ENCODE results near the gene AGTRAP.
A peak's percentile ranks its signal among the peaks of the same experiment; 100 is the strongest.

Gene AGTRAP

DNA sequence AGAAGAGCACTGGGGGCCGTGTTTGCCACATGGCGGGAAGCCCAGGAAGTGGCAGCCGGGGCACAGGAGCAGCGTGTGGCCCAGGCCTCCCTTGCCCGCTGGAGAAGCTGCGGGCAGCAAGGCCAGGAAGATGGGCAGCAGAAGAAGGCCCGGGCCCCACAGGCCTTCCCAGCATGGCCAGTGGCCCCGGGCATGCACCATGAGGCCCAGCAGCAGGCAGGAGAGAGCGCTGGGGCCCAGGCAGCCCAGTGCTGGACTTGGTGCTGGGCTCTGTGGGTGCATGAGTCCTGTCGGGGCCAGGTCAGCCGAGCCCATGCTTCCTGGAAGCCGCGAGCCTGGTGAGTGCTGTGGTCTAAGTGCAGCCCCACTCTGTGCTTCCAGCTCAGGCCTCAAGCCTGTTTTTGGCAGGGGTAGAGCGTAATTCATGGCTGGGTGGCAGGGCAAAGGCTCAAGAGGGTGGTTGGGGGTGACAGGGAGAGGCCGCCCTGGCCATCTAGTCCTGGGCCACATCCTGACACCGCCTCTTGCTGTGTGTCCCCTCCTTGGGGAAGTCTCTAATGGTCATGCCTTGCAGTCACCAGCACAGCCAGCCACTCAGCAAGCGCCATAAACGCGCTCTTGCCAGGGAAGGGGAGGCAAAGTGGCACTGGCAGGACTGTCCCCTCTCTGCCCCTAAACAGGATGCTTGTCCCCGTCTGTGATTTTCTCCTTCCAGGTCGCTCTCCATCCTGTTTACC, 48.5 kb downstream of the AGTRAP start:
- DNase-seq (ENCODE audit: low spot score): no peak

DNA sequence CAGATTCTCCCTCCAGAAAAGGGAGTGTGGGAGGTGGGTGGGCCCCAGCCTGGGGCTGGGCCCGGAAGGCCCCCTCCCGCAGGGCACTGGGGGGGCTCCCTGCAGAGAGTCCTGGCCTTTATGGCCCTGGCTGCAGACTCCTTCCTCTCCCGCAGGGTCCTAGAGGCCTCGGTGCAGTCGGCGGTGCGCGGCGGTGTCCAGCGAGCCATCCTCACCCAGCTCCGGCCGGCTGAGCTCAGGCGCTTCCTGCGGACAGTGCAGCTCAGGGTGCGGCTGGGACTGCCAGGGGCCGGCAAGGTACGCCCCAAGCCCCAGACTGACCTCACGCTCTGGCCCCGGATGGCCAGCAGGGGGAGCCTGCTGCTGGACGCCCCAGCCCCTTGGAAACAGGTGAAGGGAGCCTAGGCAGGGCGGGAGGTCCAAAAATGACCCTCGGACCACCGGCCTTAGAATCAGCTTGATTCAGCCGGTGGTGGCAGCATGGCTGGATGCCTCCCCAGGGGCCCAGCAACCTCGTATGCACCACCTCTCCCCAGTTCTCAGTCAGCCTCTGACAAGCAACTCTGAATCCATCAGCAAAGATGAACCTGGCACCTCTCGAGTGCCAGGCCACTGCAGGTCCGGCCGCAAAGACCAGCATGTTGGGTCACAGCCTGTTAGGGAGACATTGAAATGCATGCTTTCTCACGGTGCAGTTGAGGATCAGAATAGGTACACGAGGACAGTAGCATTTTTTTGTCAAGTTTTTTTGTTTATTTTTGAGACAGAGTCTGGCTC, 49.2 kb downstream of the AGTRAP start:
- DNase-seq (ENCODE audit: low spot score): peak; percentile 59

DNA sequence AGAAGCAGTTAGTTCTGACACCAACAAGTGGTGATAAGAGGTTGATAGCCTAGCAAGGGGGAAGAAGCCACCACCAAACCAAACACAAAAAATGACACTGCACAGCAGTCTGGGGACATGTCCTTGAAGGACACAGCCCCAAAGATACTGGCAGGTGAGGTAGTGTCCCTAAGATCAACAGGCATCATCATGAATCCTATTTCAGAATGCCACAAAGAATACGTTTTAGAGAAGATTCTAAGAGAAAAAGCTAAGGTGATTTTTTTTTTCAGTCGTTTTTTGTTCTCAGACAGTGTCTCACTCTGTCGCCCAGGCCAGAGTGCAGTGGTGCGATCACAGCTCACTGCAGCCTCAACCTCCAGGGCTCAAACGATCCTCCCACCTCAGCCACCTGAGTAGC, 50.2 kb downstream of the AGTRAP start:
- no peak for DNase-seq (ENCODE audit: low spot score)

DNA sequence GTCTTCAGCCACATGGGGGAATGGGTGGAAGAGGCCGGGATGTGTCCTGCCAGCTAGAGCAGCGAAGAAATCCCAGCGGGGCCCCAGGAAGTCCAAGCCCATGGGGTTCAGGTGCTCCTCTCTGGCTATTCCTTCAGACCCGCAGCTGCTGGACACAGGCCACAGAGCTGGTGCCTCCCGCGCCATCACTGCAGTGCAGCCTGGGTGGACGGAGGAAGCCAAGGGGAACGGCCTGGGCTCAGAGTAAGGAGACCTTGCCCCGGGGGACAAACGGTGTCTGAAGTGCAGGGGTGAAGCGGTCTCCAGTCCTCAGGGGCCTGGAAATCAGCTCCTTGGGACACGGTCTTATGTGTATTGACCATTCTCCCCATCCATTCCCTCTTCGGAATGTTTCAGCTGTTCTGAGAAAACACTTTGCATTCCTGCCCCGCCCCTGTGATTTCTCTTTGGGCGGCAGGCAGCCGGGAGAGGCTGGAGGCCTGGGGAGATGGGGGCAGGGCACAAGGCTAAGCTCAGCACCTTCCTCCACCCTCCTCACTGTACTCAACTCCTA, 51.4 kb downstream of the AGTRAP start:
- no peak for DNase-seq (ENCODE audit: low spot score)

DNA sequence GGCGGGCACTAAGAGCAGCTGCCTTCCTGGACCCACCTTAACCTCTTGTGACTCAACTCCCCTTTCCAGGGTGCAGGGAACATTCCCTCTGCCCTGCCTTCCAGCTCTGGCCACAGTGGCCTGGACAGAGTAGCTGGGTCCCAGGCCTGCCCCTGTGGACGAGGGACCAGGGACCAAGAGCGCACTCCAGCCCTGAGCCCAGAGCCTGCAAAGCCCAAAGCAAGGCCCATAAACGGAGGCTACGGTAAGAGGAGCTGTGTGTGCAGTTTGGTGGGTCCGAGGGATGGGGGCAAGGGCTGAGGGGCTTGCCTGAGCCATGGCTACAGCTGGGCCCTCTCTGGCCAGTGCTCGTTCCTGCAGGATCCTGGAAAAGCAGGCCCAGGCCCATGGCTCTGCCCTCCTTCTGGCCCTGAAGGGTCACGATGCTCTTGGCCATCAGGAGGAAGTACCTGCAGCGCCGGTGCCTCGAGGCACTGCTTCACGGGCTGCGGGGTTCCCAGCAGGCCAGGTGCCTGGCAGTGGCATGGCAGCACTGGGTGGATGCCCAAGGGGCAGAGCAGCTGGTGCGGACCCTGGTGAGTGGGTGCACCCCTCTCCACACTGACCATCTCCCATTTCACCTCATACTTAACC, 52.0 kb downstream of the AGTRAP start:
- no peak for DNase-seq (ENCODE audit: low spot score)

DNA sequence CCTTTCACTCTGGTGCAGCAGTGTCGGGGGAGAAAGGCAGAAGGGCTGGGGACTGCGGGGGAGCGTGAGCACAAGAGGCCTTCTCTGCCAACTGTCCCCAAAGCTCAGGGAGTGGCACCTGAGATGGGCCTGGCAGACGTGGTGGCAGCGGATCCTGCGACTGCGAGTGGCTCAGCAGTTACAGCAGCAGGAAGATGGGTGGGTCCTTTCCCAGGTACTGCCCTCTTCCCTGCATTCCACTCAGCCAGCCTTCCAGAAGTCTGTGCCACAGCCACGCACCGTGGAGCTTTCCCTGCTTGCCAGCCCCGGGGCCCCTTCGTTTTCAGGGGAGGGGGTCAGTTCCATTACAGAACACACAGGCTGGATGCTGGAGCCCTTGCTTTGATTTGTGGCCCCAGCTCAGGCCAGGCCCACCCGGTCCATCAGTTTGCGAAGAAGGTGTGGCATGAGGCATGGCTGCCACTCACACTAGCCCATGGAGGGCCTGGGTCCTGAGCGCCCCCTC, 52.7 kb downstream of the AGTRAP start:
- no peak for DNase-seq (ENCODE audit: low spot score)

DNA sequence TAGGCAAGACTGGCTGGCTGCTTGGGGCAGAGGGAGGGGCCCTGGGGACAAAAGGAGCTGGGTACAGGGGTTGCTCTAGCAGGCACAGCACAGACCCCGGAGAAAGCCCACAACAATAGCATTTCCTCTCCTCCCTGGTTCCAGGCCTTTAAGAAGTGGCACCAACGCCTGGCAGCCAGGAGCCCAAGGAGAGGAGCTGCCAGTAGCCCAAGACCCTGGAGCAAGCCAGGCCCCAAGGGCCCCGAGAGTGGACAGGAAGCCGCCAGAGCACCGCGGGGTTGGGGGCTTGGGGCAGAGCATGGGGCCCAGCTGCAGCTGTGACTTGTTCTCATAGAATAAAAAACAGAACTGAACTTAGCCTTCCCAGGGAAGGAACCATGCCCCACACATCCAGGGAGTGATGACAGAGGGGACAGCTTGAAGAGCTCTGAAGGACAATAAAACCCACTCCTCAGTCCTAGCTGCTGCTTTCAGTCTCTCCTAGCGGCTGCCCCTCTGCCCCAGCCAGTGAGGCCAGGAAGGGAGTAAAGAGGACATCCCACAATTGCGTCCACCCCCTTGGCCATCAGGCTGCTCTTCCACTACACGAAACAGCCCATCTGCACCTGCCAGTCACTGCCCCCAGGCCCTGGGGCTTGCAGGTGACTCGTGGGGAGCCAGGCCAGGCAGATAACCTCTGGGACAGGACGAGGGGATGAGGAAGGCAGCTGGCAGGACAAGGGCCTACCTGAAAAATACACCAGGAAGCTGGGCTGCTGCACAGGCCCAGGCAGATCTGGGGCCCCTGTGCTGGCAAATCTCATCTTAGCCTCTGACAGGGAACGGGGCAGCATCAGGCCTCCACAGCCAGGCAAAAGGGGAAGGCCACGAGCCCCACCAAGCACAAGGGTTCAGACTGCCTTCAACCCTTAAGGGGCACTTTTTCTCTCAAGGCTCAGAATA, 53.5 kb downstream of the AGTRAP start:
- DNase-seq (ENCODE audit: low spot score): no peak

DNA sequence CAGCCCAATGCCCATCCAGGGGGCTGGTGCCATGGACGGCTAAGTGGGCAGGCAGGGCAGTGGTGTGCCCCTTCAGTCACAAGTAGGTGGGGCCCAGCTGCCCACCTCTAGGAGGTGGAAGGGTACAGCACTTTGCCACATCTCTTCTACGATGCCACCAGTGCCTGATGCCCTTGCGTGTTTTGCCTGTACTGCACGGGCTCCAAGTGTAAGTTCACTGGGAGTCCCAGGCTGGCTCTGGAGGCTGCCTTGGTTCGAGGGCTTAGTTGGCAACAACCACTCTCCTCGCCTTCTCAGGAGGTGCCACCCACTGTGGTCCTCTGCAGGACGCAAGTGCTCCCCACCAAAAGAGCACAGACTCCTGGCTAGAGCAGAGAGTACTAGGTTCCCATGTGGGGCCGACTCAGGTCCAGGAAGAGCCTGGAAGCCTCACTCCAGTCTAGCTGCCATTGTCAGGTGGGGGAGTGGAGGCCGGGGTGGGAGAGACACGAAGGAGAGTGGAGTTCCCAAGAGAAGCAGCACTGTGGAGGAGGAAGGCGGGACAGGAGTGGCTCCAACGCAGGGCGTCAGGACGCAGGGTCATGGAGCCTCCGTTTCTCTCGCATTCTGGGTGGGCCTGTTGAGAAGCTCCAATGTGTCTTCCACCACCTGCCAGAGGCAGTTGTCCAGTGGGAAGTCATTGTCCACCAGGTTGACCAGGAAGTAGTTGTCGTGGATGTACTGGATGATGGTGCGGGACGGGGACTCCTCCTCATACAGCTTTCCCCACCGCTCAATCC, 54.4 kb downstream of the AGTRAP start:
- DNase-seq (ENCODE audit: low spot score): no peak

DNA sequence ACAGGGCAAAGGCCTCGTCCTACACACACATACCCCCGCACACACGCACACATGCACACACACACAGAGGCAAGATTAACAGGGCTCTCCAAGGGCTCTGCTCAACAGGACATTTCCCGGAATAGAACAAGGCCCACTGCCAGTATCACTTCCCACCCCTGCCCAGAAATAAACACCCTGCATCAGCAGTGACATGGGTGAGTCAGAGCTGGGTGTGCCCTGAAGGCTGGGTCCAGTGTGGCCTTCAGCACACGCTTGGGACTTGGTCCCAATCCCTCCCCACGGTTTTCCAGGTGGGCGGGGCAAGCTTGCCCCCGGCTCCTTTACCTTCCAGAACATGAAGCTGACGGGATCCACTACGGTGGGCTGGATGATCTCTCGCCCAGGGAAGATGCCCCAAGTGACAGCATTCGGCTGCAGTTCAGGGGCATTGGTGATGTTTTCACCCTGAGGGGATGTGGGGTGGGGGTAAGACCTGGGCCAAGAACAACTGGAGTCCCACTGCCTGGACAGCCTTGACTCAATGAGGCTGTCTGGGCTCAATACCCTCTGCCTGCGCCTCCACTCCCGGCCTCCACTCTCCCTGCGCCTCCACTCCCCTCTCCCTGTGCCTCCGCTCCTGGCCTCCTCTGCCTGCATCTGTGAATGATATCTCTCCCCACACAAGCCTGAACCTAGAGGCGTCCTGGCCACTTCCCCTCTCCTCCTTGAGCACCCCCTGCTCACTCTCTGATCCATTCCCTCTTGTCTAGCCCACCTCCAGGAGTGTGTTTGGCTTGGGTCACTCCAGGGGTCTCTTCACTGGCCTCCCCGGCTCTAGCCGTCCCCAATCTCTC, 55.2 kb downstream of the AGTRAP start:
- DNase-seq (ENCODE audit: low spot score): peak; percentile 55

DNA sequence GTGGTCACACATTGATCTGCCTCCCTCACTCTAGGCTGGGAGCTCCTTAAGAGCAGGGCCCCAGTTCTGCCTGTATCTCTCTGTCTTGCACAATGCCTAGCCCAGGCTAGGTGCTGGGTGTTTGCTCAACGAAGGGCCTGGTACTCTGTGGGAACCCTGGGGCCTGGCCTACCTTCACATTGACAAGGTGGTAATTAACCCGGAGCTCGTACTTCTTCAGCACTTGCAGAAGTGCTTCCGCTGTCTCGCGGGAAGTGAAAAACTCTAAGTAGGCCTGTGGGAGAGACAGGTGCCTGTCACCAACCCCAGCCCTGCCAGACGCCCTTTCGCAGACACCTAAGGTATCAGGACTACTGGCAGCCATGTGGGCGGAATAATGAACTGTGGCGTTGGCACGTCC, 56.2 kb downstream of the AGTRAP start:
- DNase-seq (ENCODE audit: low spot score): no peak

DNA sequence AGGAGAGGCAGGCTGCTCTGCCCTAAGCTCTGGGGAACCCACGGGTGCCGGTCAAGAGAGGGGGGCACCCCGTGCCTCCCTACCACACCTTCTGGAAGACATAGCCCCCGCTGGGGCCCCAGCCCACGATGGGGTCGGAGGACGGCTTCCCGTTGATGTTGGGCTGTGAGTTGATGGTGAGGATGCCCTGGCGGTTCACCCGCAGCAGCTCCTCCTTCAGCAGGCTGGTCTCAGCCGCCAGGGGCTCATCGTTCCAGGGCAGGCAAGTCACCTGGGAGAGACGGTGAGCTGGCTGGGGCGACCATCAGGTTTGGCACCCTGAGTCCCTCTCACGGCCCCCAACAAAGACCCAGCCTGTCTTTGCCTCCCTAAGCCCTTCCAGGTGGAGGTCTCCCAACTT, 57.9 kb downstream of the AGTRAP start:
- DNase-seq (ENCODE audit: low spot score): no peak

DNA sequence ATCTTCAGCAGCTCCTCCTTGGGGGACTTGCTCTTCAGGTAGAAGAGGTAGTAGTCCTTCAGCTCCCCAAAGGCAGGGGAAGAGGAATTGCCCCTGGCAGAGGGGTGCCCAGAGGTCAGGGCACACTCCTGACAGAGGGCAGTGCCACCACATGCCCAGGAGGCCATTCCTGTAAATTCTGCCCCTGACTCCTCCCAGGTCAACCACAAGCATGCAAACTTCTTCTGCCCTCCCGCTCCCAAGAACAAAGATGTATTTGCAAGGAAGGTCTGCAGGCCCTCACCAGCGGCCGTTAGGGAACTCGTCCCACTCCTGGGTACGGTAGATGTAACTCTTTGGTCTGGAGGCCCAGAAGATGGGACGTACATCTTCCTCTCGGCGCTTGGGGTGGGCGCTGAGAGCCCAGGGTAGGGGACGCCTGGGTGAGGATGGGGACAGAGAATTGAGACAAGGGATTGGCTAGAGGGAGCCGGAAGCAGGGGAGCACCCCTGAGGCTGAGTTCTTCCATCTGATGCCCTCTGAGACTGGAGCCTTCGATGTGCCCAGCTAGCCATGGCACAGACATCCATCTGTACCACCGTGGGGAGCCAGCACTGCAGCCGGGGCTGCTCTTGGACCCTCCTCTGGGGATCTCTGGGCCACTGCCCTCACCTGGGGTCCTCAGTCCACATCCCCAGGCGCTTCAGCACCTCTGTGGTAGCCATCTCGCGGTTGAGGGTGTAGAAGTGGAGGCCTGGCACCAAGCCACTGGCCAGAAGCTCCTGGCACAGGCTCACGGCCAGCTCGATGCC, 58.7 kb downstream of the AGTRAP start:
- no peak for DNase-seq (ENCODE audit: low spot score)

DNA sequence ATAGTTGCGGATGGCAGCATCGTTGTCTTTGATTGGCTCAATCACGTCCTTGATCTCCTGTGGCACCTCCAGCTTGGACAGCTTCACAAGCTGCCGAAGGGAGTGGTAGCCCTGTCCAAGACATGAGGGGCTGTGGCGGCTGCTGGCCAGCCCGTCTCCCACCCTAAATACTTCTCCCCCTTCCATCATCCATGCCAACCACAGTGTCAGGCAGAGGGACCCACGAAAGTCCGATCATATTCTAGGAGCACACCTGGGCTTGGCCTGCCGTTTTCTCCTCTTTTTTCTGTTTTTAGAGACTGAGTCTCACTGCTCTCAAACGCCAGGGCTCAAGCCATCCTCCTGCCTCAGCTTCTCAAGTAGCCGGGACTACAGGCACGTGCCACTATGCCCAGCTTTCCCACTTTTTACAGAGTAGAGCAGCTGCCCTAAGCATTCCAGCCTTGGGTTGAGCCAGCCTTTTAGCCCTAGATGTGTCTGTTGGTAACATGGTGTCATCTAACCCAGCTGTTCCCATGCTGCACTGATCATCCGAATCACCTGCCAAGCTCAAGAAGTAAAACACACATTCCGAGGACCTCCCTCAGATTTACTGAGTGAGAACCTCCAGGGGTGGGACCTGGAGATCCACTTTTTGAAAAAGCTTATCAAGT, 59.4 kb downstream of the AGTRAP start:
- no peak for DNase-seq (ENCODE audit: low spot score)

DNA sequence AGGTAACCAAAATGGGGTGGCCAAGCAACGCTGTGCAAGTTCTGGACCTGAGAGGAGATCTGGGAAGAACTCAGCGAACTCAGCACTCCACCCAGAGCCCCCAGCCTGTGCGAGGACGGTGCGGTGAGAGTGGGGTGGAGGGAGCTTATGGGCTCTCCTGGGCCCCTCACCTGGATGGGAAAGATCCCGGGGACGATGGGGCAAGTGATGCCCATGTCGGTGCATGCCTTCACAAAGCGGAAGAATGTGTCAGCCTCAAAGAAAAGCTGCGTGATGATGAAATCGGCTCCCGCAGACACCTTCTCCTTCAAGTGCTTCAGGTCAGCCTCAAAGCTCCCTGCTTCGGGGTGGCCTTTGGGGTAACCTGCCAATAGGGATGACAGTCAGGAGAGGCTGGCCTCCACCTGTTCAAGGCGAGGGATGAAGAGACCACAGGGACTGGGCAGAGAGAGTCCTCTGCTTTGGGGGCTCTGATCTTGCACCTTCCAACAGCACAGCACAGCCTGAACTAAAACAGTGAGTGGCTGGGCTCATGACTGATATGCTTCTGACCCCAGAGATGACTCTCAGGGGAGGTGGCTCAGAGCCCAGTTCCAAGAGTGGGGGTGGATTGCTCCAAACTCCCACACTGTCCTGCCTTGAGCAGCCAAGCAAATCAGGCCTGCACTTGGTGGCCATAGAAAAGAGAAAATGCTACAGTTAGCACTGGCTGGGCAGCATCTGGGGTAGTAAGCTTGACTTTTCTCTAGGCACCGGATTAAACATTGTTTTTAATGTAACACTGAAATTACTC, 60.3 kb downstream of the AGTRAP start:
- DNase-seq (ENCODE audit: low spot score): no peak

DNA sequence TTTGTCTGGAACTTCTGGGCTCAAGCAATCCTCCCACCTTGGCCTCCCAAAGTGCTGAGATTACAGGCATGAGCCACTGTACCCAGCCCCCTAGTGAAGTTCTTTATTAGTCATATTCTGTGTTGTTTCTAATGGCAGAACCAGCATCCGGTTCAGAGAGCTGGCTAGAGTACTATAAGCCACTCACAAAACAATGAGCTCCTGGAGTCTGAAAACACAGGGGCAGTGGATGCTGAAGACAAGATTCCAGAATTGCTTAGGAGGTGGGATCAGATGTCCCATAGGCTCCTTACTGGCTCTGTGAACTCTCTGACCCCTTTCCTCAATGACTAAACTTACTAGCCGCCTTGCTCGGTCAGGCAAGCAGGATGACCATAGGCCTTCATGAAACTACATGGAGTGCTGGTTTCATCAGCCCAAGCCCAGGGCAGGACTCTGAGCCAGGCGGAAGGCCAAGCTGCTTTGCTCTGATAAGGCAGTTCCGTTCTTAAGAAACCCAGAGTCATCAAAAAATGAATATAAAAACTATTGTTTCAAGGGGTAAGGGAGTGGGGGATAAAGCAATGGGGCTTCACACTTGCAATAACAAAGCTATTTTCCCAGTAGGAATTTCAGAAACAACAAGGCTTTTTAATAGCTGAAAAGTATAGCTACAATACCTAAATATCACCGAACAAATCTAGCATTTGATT, 61.7 kb downstream of the AGTRAP start:
- no peak for DNase-seq (ENCODE audit: low spot score)

DNA sequence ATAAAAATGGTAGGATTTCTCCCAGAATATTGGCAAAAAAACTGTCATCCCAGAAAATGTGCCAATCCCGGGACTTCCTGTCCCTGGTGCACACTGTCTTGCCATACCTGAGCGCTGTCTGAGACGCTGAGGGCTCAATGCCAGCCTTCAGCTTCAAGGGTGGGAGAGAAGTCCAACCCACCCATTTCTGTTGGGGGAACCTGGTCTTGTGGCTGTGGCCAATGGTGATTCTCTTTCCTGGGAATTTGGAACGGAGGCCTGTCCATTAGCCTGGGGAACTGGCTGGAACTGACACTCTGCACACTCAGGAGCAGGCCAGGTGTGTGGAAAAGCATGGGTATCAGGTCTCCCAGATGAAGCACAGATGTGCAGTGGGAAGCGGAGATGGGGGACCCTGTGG, 63.2 kb downstream of the AGTRAP start:
- DNase-seq (ENCODE audit: low spot score): no peak

DNA sequence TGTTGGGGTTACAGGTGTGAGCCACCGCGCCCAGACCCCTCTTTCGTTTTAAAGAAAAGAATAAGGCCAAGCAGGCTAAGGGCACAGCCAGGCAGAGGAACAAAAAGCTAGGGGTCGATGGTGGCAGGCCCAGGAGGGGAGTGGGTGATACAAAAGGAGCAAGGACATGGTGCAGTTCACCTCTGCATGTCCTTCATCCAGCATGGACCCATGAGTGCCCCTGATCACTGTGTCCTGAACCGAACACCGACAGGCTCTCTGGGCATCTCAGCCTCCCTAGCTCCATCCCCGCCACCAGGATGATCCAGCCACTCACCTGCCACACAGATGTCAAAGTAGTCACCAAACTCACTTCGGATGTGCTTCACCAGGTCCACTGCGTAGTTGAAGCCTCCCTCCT, 64.0 kb downstream of the AGTRAP start:
- DNase-seq (ENCODE audit: low spot score): no peak

Data from cerebellar cortex (tissue), 1 donor.